ENCODE measurements around the gene CIAPIN1.
"Not testable (repeated sequence)": the region's sequence is repeated elsewhere in the genome, so short reads cannot be mapped to it uniquely, and the experiment has no call there.

The CIAPIN1 gene

DNA sequence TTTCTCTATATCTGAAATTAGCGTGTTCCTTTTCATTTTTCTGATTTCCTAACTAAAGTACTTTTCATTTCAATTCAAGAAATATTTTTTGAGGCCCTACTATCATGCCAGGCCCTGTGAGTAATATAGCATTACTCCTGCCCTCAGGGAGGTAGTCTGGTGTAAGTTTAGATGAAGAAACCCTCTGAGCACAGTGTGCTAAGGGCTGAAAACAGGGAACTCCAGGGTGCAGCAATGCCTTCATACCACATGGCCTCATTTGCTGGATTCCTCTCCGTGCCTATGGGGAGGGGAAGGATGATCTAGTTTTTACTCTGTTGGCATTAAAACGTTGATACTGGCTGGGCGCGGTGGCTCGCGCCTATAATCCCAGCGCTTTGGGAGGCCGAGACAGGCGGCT is 4.8 kb upstream of the CIAPIN1 start:
- DNase-seq (ENCODE audit: low read depth, low spot score): no peak

GRCh38 chr16:57446531-57447185 is 527 bp downstream of the CIAPIN1 start:
- peak overlapping the region; percentile 96 for H3K4me3 ChIP-seq (ENCODE audit: low read length)
- DNase-seq (ENCODE audit: low read depth, low spot score): no peak

More for the DNA sequence above, 4.8 kb upstream of the CIAPIN1 start:
- H3K4me3 ChIP-seq (ENCODE audit: low read length): no peak overlapping the region

- DNase-seq (ENCODE audit: low read depth, low spot score): no peak
- H3K4me3 ChIP-seq (ENCODE audit: low read length): no peak overlapping the region
Observed at GRCh38 chr16:57445510-57445909, 1.7 kb downstream of the CIAPIN1 start.

GRCh38 chr16:57444711-57445110 is 2.5 kb downstream of the CIAPIN1 start:
- H3K4me3 ChIP-seq (ENCODE audit: low read length): no peak overlapping the region
- no peak for DNase-seq (ENCODE audit: low read depth, low spot score)

GRCh38 chr16:57440551-57440950 is 6.6 kb downstream of the CIAPIN1 start:
- DNase-seq (ENCODE audit: low read depth, low spot score); H3K4me3 ChIP-seq (ENCODE audit: low read length): not testable (repeated sequence)

GRCh38 chr16:57439947-57440346 is 7.2 kb downstream of the CIAPIN1 start:
- not testable (repeated sequence) for H3K4me3 ChIP-seq (ENCODE audit: low read length); DNase-seq (ENCODE audit: low read depth, low spot score)

- no peak overlapping the region for H3K4me3 ChIP-seq (ENCODE audit: low read length)
- DNase-seq (ENCODE audit: low read depth, low spot score): no peak
Observed at GRCh38 chr16:57435838-57436237, 11.3 kb downstream of the CIAPIN1 start.

DNA sequence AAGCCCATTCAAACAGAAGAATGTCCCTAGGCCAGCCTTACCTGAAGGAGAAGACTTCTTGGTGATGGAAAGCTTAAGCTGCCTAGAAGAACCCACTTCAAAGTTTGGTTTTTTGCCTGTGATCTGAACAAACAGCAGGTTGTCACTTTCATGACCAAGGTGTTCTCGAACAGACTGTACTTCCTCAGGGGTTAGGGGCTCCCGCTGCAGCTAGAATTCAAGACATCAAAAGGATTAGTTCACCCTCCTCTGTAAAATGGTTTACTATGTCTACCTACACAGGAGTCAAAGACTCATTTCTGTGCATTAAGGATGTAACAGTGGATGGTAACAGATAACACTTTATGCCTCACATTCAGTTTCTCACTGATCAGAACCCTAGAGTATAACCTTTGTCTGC is 13.2 kb downstream of the CIAPIN1 start:
- no peak for DNase-seq (ENCODE audit: low read depth, low spot score)
- H3K4me3 ChIP-seq (ENCODE audit: low read length): no peak overlapping the region

DNA sequence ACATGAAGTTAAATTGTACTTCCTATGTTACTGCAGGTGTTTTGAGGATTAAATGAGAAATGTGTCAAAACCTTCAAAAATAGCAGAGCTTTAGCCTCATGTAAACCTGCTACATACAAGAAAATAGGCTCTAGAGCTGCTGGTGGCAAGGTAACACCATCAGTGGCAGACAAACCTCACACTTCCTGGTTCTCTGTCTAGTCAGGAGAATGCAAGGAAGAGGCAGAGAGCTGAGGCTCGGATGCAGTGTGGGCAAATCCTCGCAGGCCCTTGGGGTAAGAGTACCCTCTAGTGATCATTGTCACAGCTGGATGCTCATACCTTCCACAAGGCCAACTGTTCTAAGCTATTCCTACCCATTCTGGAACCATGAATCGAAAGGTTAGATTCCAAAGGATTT is 14.2 kb downstream of the CIAPIN1 start:
- H3K4me3 ChIP-seq (ENCODE audit: low read length): no peak overlapping the region
- no peak for DNase-seq (ENCODE audit: low read depth, low spot score)

GRCh38 chr16:57432505-57432904 is 14.7 kb downstream of the CIAPIN1 start:
- no peak for DNase-seq (ENCODE audit: low read depth, low spot score)
- no peak overlapping the region for H3K4me3 ChIP-seq (ENCODE audit: low read length)

DNA sequence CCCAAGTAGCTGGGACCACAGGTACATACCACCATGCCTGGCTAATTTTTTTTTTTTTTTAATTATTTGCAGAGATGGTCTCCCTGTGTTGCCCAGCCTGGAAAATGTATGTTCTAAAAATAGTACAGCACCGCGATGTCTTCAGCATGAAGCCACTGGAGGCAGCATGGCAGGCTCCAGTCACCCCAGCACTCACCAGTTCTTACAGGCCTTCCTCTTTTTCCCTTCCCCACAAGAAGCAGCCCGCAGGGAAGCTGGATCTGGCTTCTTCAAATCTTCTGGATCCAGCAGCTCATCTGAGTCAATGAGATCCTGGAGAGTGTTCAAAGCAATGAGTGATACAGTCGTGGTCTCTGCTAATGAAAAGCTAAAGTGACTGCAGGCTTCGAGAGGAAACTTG is 16.2 kb downstream of the CIAPIN1 start:
- H3K4me3 ChIP-seq (ENCODE audit: low read length): no peak overlapping the region
- DNase-seq (ENCODE audit: low read depth, low spot score): no peak

GRCh38 chr16:57427824-57428223 is 19.4 kb downstream of the CIAPIN1 start:
- no peak overlapping the region for H3K4me3 ChIP-seq (ENCODE audit: low read length)
- no peak for DNase-seq (ENCODE audit: low read depth, low spot score)

DNA sequence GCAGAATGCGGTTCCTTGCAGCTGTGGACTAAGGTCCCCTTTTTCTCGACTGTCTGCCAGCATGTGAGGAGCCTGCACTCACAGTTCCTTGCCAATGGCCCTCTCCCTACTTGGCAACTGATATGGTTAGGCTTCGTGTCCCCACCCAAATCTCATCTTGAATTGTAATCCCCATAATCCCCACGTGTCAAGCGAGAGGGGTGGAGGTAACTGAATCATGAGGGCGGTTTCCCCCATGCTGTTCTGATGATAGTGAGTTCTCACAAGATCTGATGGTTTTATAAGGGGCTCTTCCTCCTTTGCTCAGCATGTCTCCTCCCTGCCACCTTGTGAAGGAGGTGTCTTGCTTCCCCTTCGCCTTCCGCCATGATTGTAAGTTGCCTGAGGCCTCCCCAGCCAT is 19.9 kb downstream of the CIAPIN1 start:
- H3K4me3 ChIP-seq (ENCODE audit: low read length): no peak overlapping the region
- DNase-seq (ENCODE audit: low read depth, low spot score): no peak

- H3K4me3 ChIP-seq (ENCODE audit: low read length): no peak overlapping the region
- DNase-seq (ENCODE audit: low read depth, low spot score): no peak
Observed at GRCh38 chr16:57426356-57426755, 20.8 kb downstream of the CIAPIN1 start.

GRCh38 chr16:57424583-57424982 is 22.6 kb downstream of the CIAPIN1 start:
- no peak overlapping the region for H3K4me3 ChIP-seq (ENCODE audit: low read length)
- no peak for DNase-seq (ENCODE audit: low read depth, low spot score)

- DNase-seq (ENCODE audit: low read depth, low spot score): no peak
Observed at GRCh38 chr16:57423152-57423551, 24.0 kb downstream of the CIAPIN1 start.

GRCh38 chr16:57422026-57422944 is 24.9 kb downstream of the CIAPIN1 start:
- H3K4me3 ChIP-seq (ENCODE audit: low read length): no peak overlapping the region
- no peak for DNase-seq (ENCODE audit: low read depth, low spot score)

More at GRCh38 chr16:57423152-57423551, 24.0 kb downstream of the CIAPIN1 start:
- no peak overlapping the region for H3K4me3 ChIP-seq (ENCODE audit: low read length)

DNA sequence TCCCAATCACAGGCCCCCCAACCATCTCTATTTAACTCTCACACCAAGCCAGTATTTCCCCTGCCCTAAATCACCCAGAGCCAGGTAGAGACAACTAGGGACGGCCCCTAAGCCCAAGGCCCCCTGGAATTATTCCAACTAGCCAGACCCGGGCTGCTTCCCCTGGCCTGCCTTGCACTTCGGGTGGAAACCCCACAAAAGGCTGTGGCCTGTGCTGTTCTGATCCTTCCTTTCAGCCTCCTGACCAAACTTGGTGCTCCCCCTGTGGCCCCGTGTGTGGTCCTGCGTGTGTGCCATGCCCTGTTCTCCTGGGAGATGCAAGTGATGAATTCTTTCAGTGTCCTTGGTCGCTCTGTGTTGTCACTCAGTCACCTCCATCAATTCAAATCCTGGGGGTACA is 27.7 kb downstream of the CIAPIN1 start:
- H3K4me3 ChIP-seq (ENCODE audit: low read length): no peak overlapping the region
- no peak for DNase-seq (ENCODE audit: low read depth, low spot score)

GRCh38 chr16:57416084-57416483 is 31.1 kb downstream of the CIAPIN1 start:
- no peak overlapping the region for H3K4me3 ChIP-seq (ENCODE audit: low read length)
- DNase-seq (ENCODE audit: low read depth, low spot score): no peak

GRCh38 chr16:57413733-57414132 is 33.5 kb downstream of the CIAPIN1 start:
- DNase-seq (ENCODE audit: low read depth, low spot score): no peak
- H3K4me3 ChIP-seq (ENCODE audit: low read length): no peak overlapping the region

Data from Jurkat, Clone E6-1 (cell line).